ENCODE measurements around the gene ARV1. TPM values are rescaled to one million over a fixed set of nuclear protein-coding genes. Genes with fewer than 3 reads are reported as not detected.
"Not testable (repeated sequence)": the region's sequence is repeated elsewhere in the genome, so short reads cannot be mapped to it uniquely, and the experiment has no call there.

The ARV1 gene
- total and polyA plus RNA-seq, 2 donors (not counting 1 experiment from before 2014, with no cell fraction given) = 16.8 to 38.7 TPM

- not testable (repeated sequence) for H3K36me3 ChIP-seq (ENCODE audit: control insufficient read depth, insufficient read depth, low read length); H3K4me2 ChIP-seq (ENCODE audit: extremely low read depth, insufficient read depth, low read length); DNase-seq (ENCODE audit: low read depth in 2 of 2); H3K27ac ChIP-seq (ENCODE audit: insufficient read depth, low read length); H2AFZ ChIP-seq (ENCODE audit: low read length); H3K4me3 ChIP-seq (replicated peaks in 1 of 4; ENCODE audit: control extremely low read depth in 1 of 4, insufficient read depth in 1 of 4, low read depth in 3 of 4, low read length in 4 of 4); H3K9me3 ChIP-seq (ENCODE audit: control insufficient read depth, insufficient read depth, low read depth, low read length); H3K27me3 ChIP-seq (ENCODE audit: control insufficient read depth, insufficient read depth, low read length); H3K4me1 ChIP-seq (ENCODE audit: control insufficient read depth, extremely low read depth, insufficient read depth, low read length); H3K79me2 ChIP-seq (ENCODE audit: control insufficient read depth, insufficient read depth, low read length); H4K20me1 ChIP-seq (ENCODE audit: control insufficient read depth, extremely low read depth, insufficient read depth, low read length); H3K9ac ChIP-seq (ENCODE audit: insufficient read depth, low read length)
Observed at GRCh38 chr1:231048419-231048818, 69.5 kb downstream of the ARV1 start.

GRCh38 chr1:231049121-231049979, 70.5 kb downstream of the ARV1 start:
- Histone ChIP-seq H3K79me2 (ENCODE audit: control insufficient read depth, insufficient read depth, low read length) (no peaks in the 10 kb centered on the region), H3K27me3 (ENCODE audit: control insufficient read depth, insufficient read depth, low read length) (peaks cover 10% of the 10 kb centered on the region), H3K9ac (ENCODE audit: insufficient read depth, low read length) (no peak overlapping the region), H3K4me1 (ENCODE audit: control insufficient read depth, extremely low read depth, insufficient read depth, low read length) (peaks cover 4% of the 10 kb centered on the region), H3K9me3 (ENCODE audit: control insufficient read depth, insufficient read depth, low read depth, low read length) (no peaks in the 10 kb centered on the region), H3K4me2 (ENCODE audit: extremely low read depth, insufficient read depth, low read length) (no peak overlapping the region), H3K4me3 (replicated peaks in 1 of 4; ENCODE audit: control extremely low read depth in 1 of 4, insufficient read depth in 1 of 4, low read depth in 3 of 4, low read length in 4 of 4) (no peak overlapping the region), H3K36me3 (ENCODE audit: control insufficient read depth, insufficient read depth, low read length) (no peaks in the 10 kb centered on the region), H3K27ac (ENCODE audit: insufficient read depth, low read length) (no peak overlapping the region), H2AFZ (ENCODE audit: low read length) (no peak overlapping the region), H4K20me1 (ENCODE audit: control insufficient read depth, extremely low read depth, insufficient read depth, low read length) (no peaks in the 10 kb centered on the region)
- DNase-seq (ENCODE audit: low read depth in 2 of 2) = no peak
- TF ChIP-seq, protein P1, sequence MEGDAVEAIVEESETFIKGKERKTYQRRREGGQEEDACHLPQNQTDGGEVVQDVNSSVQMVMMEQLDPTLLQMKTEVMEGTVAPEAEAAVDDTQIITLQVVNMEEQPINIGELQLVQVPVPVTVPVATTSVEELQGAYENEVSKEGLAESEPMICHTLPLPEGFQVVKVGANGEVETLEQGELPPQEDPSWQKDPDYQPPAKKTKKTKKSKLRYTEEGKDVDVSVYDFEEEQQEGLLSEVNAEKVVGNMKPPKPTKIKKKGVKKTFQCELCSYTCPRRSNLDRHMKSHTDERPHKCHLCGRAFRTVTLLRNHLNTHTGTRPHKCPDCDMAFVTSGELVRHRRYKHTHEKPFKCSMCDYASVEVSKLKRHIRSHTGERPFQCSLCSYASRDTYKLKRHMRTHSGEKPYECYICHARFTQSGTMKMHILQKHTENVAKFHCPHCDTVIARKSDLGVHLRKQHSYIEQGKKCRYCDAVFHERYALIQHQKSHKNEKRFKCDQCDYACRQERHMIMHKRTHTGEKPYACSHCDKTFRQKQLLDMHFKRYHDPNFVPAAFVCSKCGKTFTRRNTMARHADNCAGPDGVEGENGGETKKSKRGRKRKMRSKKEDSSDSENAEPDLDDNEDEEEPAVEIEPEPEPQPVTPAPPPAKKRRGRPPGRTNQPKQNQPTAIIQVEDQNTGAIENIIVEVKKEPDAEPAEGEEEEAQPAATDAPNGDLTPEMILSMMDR (conservative IDR thresholded peaks at IDR 0.05 in 1 of 2, IDR thresholded peaks at IDR 0.05 in 1 of 2; ENCODE audit: low read depth in 1 of 2, low read length in 2 of 2) = no peak
- no peak for TF ChIP-seq EZH2 (IDR thresholded peaks at IDR 0.05; ENCODE audit: low read length, missing control alignments)

Other genes starting within 250 kb of the ARV1 start
- gene CAPN9, start 231.7 kb upstream of the ARV1 start, total RNA-seq = under 0.01 and 0.17 TPM in 2 replicates
- 0.05 TPM in 1 of 2 replicates, not detected in the other for gene CAPN9, start 231.7 kb upstream of the ARV1 start, polyA plus RNA-seq
- 39.5 and 57.8 TPM in 2 replicates for gene C1orf198, start 110.6 kb upstream of the ARV1 start, total RNA-seq
- gene C1orf198, start 110.6 kb upstream of the ARV1 start, polyA plus RNA-seq = 90.1 and 215 TPM in 2 replicates
- gene TTC13, start 233 bp upstream of the ARV1 start, total RNA-seq = 9.0 and 16.2 TPM in 2 replicates
- gene TTC13, start 233 bp upstream of the ARV1 start, polyA plus RNA-seq = 6.5 and 8.0 TPM in 2 replicates
- 6.8 and 12.1 TPM in 2 replicates for gene FAM89A, start 61.2 kb downstream of the ARV1 start, total RNA-seq
- 10.2 and 12.0 TPM in 2 replicates for gene FAM89A, start 61.2 kb downstream of the ARV1 start, polyA plus RNA-seq
- gene TRIM67, start 183.0 kb downstream of the ARV1 start, total RNA-seq = under 0.01 and 0.17 TPM in 2 replicates
- 0.02 TPM in 2 replicates for gene TRIM67, start 183.0 kb downstream of the ARV1 start, polyA plus RNA-seq